ENCODE measurements around the gene CD248. TPM values are rescaled to one million over a fixed set of nuclear protein-coding genes. Genes with fewer than 3 reads are reported as not detected.
"Not testable (repeated sequence)": the region's sequence is repeated elsewhere in the genome, so short reads cannot be mapped to it uniquely, and the experiment has no call there.

Gene CD248
- total and polyA plus RNA-seq, 2 donors (not counting 1 experiment from before 2014, with no cell fraction given): 0.40 to 0.96 TPM

GRCh38 chr11:66277471-66278362 lies 39.1 kb downstream of the CD248 start, which contains the start of gene CNIH2:
CNIH2 (plus strand) TSS chr11:66278175; CDS start chr11:66278457, 282 bp downstream.
- ATAC-seq (ENCODE audit: low read depth): peak; percentile 44

DNA sequence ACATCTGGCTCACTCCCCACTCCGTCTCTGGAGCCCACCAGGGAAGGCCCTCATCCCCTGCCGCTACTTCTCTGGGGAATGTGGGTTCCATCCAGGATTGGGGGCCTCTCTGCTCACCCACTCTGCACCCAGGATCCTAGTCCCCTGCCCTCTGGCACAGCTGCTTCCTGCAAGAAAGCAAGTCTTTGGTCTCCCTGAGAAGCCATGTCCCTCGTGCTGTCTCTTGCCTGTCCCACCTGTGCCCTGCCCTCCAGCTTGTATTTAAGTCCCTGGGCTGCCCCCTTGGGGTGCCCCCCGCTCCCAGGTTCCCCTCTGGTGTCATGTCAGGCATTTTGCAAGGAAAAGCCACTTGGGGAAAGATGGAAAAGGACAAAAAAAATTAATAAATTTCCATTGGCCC lies 39.8 kb downstream of the CD248 start:
- peak overlapping the region; percentile 95 for H3K4me2 ChIP-seq (replicated peaks; ENCODE audit: low read depth, low read length, poor library complexity, severe bottlenecking)
- H4K20me1 ChIP-seq (ENCODE audit: control insufficient read depth, insufficient read depth, low read length, poor library complexity, severe bottlenecking): peaks cover 46% of the 10 kb centered on the region
- H3K9me3 ChIP-seq (ENCODE audit: control extremely low read depth in 1 of 3, control insufficient read depth in 2 of 3, insufficient read depth in 1 of 3, low read length in 2 of 3); intact Hi-C loops (cut with micrococcal nuclease); DNase-seq; CTCF ChIA-PET; H2AFZ ChIP-seq (ENCODE audit: insufficient read depth, low read depth, low read length, poor library complexity, severe bottlenecking); ATAC-seq (ENCODE audit: low read depth); H3K27me3 Mint-ChIP-seq; H3K9me3 Mint-ChIP-seq (ENCODE audit: insufficient read depth); H3K9ac ChIP-seq (ENCODE audit: low read length); H3K4me3 ChIP-seq (ENCODE audit: control extremely low read depth in 1 of 5, extremely low read depth in 1 of 5, insufficient read depth in 1 of 5, low read depth in 2 of 5, low read length in 4 of 5); H3K27ac ChIP-seq (ENCODE audit: low read length in 2 of 2): not testable (repeated sequence)
- peaks cover 0 to 16% (median 3%) of the 10 kb centered on the region in 4 experiments for H3K27me3 ChIP-seq (replicated peaks in 1 of 4; ENCODE audit: control extremely low read depth in 1 of 4, control insufficient read depth in 3 of 4, insufficient read depth in 4 of 4, low read length in 3 of 4)
- peaks cover 0 to 44% of the 10 kb centered on the region in 2 experiments for H3K36me3 ChIP-seq (replicated peaks in 1 of 2; ENCODE audit: control extremely low read depth in 1 of 2, control insufficient read depth in 1 of 2, extremely low read depth in 1 of 2, insufficient read depth in 2 of 2, low read length in 1 of 2)
- Mint-ChIP-seq H3K4me3 (peak overlapping the region; percentile 64), H3K4me1 (peaks cover 28% of the 10 kb centered on the region), H3K27ac (peak overlapping the region; percentile 3)
- peaks cover 13% of the 10 kb centered on the region for H3K79me2 ChIP-seq (ENCODE audit: control insufficient read depth, insufficient read depth, low read length)
- POLR2A ChIA-PET: interaction anchor here (0.6 to 0.9 kb wide), 3 partner anchors 8 to 36 kb away, joined by 3 to 8 read pairs (median 5); no protein-coding TSS in a partner anchor
- H3K4me1 ChIP-seq (ENCODE audit: control insufficient read depth in 2 of 2, insufficient read depth in 2 of 2, low read length in 2 of 2): peaks cover 19 to 21% of the 10 kb centered on the region in 2 donors
- 56% methylated on average over 4 of the region's 4 CpGs for WGBS (ENCODE audit: insufficient coverage)

More at GRCh38 chr11:66277471-66278362, 39.1 kb downstream of the CD248 start, which contains the start of gene CNIH2:
- intact Hi-C loops (cut with micrococcal nuclease): no loop called here
- H3K4me2 ChIP-seq (replicated peaks; ENCODE audit: low read depth, low read length, poor library complexity, severe bottlenecking): peak within 1 kb of the TSS; percentile 95
- peak within 1 kb of the TSS; percentile 39 for H3K9ac ChIP-seq (ENCODE audit: low read length)
- H3K27ac ChIP-seq (ENCODE audit: low read length in 2 of 2): no peak within 1 kb of the TSS
- H3K79me2 ChIP-seq (ENCODE audit: control insufficient read depth, insufficient read depth, low read length): peaks cover 10% of the 10 kb centered on the region
- Mint-ChIP-seq H3K4me1 (peaks cover 34% of the 10 kb centered on the region), H3K9me3 (ENCODE audit: insufficient read depth) (no peaks in the 10 kb centered on the region), H3K4me3 (peak within 1 kb of the TSS; percentile 68), H3K27me3 (peaks cover 3% of the 10 kb centered on the region), H3K27ac (peak within 1 kb of the TSS; percentile 3)
- peaks cover 39% of the 10 kb centered on the region for H4K20me1 ChIP-seq (ENCODE audit: control insufficient read depth, insufficient read depth, low read length, poor library complexity, severe bottlenecking)
- peak; percentile 78 for DNase-seq
- POLR2A ChIA-PET: interaction anchor here (0.6 to 0.9 kb wide), 3 partner anchors 9 to 35 kb away, joined by 3 to 8 read pairs (median 5); no protein-coding TSS in a partner anchor
- TF ChIP-seq CTCF (IDR thresholded peaks at IDR 0.05) (no peak), EZH2 (IDR thresholded peaks at IDR 0.05; ENCODE audit: borderline replicate concordance, insufficient read depth, low read depth, low read length, poor library complexity, severe bottlenecking) (no peak)
- WGBS (ENCODE audit: insufficient coverage): 2% methylated on average over 84 of the region's 84 CpGs
- peaks cover 0 to 16% (median 3%) of the 10 kb centered on the region in 4 experiments for H3K27me3 ChIP-seq (replicated peaks in 1 of 4; ENCODE audit: control extremely low read depth in 1 of 4, control insufficient read depth in 3 of 4, insufficient read depth in 4 of 4, low read length in 3 of 4)
- H3K4me1 ChIP-seq (ENCODE audit: control insufficient read depth in 2 of 2, insufficient read depth in 2 of 2, low read length in 2 of 2): peaks cover 22 to 27% of the 10 kb centered on the region in 2 donors
- H2AFZ ChIP-seq (ENCODE audit: insufficient read depth, low read depth, low read length, poor library complexity, severe bottlenecking): peak within 1 kb of the TSS; percentile 22
- H3K4me3 ChIP-seq (ENCODE audit: control extremely low read depth in 1 of 5, extremely low read depth in 1 of 5, insufficient read depth in 1 of 5, low read depth in 2 of 5, low read length in 4 of 5): peak within 1 kb of the TSS in 3 of 5 experiments; percentile 32 to 50 (median 40)
- H3K36me3 ChIP-seq (replicated peaks in 1 of 2; ENCODE audit: control extremely low read depth in 1 of 2, control insufficient read depth in 1 of 2, extremely low read depth in 1 of 2, insufficient read depth in 2 of 2, low read length in 1 of 2): peaks cover 0 to 38% of the 10 kb centered on the region in 2 experiments
- CTCF ChIA-PET: no interaction called here
- no peaks in the 10 kb centered on the region for H3K9me3 ChIP-seq (ENCODE audit: control extremely low read depth in 1 of 3, control insufficient read depth in 2 of 3, insufficient read depth in 1 of 3, low read length in 2 of 3)

DNA sequence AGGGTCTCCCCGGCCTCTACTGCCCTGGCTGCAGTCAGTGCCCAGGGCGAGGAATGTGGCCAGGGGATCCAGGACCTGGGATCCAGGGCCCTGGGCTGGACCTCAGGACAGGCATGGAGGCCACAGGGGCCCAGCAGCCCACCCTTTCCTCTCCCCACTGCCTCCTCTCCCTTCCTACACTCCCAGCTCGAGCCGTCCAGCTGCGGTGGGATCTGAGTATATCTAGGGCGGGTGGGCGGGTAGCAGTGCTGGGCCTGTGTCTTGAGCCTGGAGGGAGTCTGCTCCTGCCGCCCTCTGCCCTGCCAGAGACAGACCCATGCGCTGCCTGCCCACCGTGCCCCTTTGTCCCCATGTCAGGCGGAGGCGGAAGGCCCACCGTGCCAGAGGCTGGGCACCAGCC lies 40.2 kb downstream of the CD248 start:
- Mint-ChIP-seq H3K4me3 (peak overlapping the region; percentile 64), H3K4me1 (peaks cover 25% of the 10 kb centered on the region), H3K27ac (peak overlapping the region; percentile 3)
- Histone ChIP-seq H3K4me1 (ENCODE audit: control insufficient read depth in 2 of 2, insufficient read depth in 2 of 2, low read length in 2 of 2) (peaks cover 14 to 17% of the 10 kb centered on the region in 2 donors), H3K27me3 (replicated peaks in 1 of 4; ENCODE audit: control extremely low read depth in 1 of 4, control insufficient read depth in 3 of 4, insufficient read depth in 4 of 4, low read length in 3 of 4) (peaks cover 0 to 16% (median 3%) of the 10 kb centered on the region in 4 experiments), H4K20me1 (ENCODE audit: control insufficient read depth, insufficient read depth, low read length, poor library complexity, severe bottlenecking) (peaks cover 50% of the 10 kb centered on the region), H3K36me3 (replicated peaks in 1 of 2; ENCODE audit: control extremely low read depth in 1 of 2, control insufficient read depth in 1 of 2, extremely low read depth in 1 of 2, insufficient read depth in 2 of 2, low read length in 1 of 2) (peaks cover 0 to 48% of the 10 kb centered on the region in 2 experiments), H3K79me2 (ENCODE audit: control insufficient read depth, insufficient read depth, low read length) (peaks cover 17% of the 10 kb centered on the region)
- H3K27me3 Mint-ChIP-seq; CTCF ChIA-PET; H3K9ac ChIP-seq (ENCODE audit: low read length); H3K4me2 ChIP-seq (replicated peaks; ENCODE audit: low read depth, low read length, poor library complexity, severe bottlenecking); DNase-seq; intact Hi-C loops (cut with micrococcal nuclease); H2AFZ ChIP-seq (ENCODE audit: insufficient read depth, low read depth, low read length, poor library complexity, severe bottlenecking); H3K27ac ChIP-seq (ENCODE audit: low read length in 2 of 2); ATAC-seq (ENCODE audit: low read depth); POLR2A ChIA-PET; H3K9me3 Mint-ChIP-seq (ENCODE audit: insufficient read depth); H3K4me3 ChIP-seq (ENCODE audit: control extremely low read depth in 1 of 5, extremely low read depth in 1 of 5, insufficient read depth in 1 of 5, low read depth in 2 of 5, low read length in 4 of 5); H3K9me3 ChIP-seq (ENCODE audit: control extremely low read depth in 1 of 3, control insufficient read depth in 2 of 3, insufficient read depth in 1 of 3, low read length in 2 of 3): not testable (repeated sequence)
- 89% methylated on average over 9 of the region's 13 CpGs for WGBS (ENCODE audit: insufficient coverage)
